Glutamatergic neuron (in vitro differentiated cells): ENCODE measurements around the gene CWC15. TPM values are rescaled to one million over a fixed set of nuclear protein-coding genes. Genes with fewer than 3 reads are reported as not detected.
"Not testable (repeated sequence)": the region's sequence is repeated elsewhere in the genome, so short reads cannot be mapped to it uniquely, and the experiment has no call there.

Experiments used
- DNase-seq: peaks from one replicate; pipeline ENCODE4 v3.0.0; 2022
- H3K27ac Mint-ChIP-seq: one replicate; pipeline ENCODE4 v1.8.0; 2020; ENCODE audit warnings: mild to moderate bottlenecking, mixed read lengths, inconsistent platforms; ENCODE audit not compliant: unreplicated experiment
- H3K27me3 Mint-ChIP-seq: one replicate; pipeline ENCODE4 v1.8.0; 2020; ENCODE audit warnings: mild to moderate bottlenecking, moderate library complexity, mixed read lengths, inconsistent platforms; ENCODE audit not compliant: unreplicated experiment
- H3K36me3 Mint-ChIP-seq: one replicate; pipeline ENCODE4 v1.8.0; 2020; ENCODE audit warnings: mild to moderate bottlenecking, mixed read lengths, inconsistent platforms; ENCODE audit not compliant: unreplicated experiment
- H3K4me1 Mint-ChIP-seq: one replicate; pipeline ENCODE4 v1.8.0; 2020; ENCODE audit warnings: mild to moderate bottlenecking, low read depth, mixed read lengths, inconsistent platforms; ENCODE audit not compliant: unreplicated experiment
- H3K4me3 Mint-ChIP-seq: one replicate; pipeline ENCODE4 v1.8.0; 2020; ENCODE audit warnings: mild to moderate bottlenecking, mixed read lengths, inconsistent platforms; ENCODE audit not compliant: unreplicated experiment
- H3K9me3 Mint-ChIP-seq: one replicate; pipeline ENCODE4 v1.8.0; 2020; ENCODE audit warnings: mild to moderate bottlenecking, moderate library complexity, mixed read lengths, inconsistent platforms; ENCODE audit not compliant: unreplicated experiment
- total RNA-seq: library from RNA; stranded (reverse); fragmentation: NEBNext Ultra II Directional; extraction: Animal tissue kit (Norgen Biotek cat#: 25700); gene quantifications from one replicate; pipeline ENCODE4 v1.2.1, GENCODE V29; 2021; ENCODE audit not compliant: unreplicated experiment
- TF ChIP-seq, protein P1 (sequence below): fragments of 200-600 bp; sonication (generic); IDR thresholded peaks from one replicate; pipeline ENCODE4 v1.5.0; 2021; ENCODE audit not compliant: partially characterized antibody, unreplicated experiment

CWC15 gene
- total RNA-seq, 1 donor from 2014 or later, result 65.1 TPM

DNA sequence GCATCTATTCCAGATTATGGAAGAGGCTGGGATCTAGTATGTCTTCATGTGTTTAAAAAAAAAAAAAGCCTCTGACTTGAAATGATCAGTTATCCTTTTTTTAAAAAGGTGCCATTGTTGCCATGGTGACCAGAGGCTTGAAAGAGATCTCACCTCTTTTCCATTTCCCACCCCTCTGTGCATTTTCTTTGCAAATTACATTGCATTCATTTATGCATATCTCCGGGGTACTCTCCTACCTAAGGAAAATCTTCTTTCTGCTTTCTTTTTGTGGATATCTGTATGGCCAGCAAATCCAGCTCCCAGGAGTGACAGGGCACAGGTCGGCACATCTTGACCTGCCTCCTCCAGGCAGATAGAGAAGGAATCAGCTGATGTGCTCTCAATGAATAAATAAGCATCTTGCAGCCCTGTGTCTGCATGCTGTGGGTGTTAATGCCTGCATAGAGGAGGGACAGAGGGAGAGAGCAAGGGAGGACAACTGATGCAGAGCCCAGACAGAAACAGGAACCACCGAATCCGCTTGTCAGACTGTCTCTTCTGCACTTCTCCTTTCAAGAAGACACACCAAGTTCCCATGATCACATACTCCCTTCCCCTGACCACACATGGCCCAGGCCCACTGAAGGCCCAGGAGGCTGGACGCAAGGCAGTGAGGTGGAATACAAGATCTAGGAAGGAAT lies 50.9 kb downstream of the CWC15 start:
- H3K9me3 Mint-ChIP-seq, result peaks cover 3% of the 10 kb centered on the region
- no peaks in the 10 kb centered on the region for H3K36me3 Mint-ChIP-seq
- no peak overlapping the region for H3K4me3 Mint-ChIP-seq
- no peaks in the 10 kb centered on the region for H3K27me3 Mint-ChIP-seq
- H3K27ac Mint-ChIP-seq, result no peak overlapping the region
- TF ChIP-seq, protein P1, sequence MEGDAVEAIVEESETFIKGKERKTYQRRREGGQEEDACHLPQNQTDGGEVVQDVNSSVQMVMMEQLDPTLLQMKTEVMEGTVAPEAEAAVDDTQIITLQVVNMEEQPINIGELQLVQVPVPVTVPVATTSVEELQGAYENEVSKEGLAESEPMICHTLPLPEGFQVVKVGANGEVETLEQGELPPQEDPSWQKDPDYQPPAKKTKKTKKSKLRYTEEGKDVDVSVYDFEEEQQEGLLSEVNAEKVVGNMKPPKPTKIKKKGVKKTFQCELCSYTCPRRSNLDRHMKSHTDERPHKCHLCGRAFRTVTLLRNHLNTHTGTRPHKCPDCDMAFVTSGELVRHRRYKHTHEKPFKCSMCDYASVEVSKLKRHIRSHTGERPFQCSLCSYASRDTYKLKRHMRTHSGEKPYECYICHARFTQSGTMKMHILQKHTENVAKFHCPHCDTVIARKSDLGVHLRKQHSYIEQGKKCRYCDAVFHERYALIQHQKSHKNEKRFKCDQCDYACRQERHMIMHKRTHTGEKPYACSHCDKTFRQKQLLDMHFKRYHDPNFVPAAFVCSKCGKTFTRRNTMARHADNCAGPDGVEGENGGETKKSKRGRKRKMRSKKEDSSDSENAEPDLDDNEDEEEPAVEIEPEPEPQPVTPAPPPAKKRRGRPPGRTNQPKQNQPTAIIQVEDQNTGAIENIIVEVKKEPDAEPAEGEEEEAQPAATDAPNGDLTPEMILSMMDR, result no peak
- DNase-seq, result no peak
- H3K4me1 Mint-ChIP-seq, result peaks cover 12% of the 10 kb centered on the region

DNA sequence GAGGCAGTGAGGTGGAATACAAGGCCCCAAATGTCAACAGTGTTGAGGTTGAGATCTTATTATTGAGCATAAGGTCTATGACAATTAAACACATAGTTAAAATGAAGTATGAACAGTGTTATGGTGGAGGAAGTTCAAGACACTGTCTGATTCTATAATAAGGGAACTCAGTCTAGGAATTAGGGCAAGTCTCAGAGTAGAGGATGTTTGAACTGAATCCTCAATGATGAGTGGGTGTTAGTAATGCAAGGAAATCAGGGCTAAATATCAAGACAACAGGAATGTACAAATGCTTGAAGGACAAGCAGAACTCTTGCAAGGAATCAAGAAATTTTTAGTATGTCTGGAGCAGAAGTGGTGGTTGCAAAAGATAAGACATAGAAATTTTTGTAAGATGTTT lies 53.0 kb downstream of the CWC15 start:
- Mint-ChIP-seq H3K27ac (no peak overlapping the region), H3K27me3 (no peaks in the 10 kb centered on the region), H3K4me1 (peaks cover 8% of the 10 kb centered on the region), H3K4me3 (no peak overlapping the region), H3K9me3 (peaks cover 3% of the 10 kb centered on the region), H3K36me3 (no peaks in the 10 kb centered on the region)
- TF ChIP-seq, protein P1, result no peak
- DNase-seq, result no peak

DNA sequence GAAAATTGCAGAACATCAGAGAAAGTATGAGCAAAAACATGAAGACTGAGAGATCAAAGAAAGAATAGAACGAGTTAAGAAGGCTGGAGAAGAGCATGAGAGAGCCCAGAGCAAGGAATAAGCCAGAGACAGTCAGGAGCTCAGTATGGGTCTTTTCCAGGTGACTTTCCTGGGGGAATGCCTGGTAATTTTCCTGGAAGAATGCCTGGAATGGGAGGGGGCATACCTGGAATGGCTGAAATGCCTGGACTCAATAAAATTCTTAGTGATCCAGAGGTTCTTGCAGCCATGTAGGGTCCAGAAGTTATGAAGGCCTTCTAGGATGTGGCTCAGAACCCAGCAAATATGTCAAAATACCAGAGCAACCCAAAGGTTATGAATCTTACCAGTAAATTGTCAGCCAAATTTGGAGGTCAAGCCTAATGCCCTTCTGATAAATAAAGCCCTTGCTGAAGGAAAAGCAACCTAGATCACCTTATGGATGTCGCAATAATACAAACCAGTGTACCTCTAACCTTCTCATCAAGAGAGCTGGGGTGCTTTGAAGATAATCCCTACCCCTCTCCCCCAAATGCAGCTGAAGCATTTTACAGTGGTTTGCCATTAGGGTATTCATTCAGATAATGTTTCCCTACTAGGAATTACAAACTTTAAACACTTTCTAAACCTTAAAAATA lies 59.5 kb downstream of the CWC15 start:
- not testable (repeated sequence) for H3K4me1 Mint-ChIP-seq, H3K27ac Mint-ChIP-seq, H3K36me3 Mint-ChIP-seq, H3K4me3 Mint-ChIP-seq, H3K27me3 Mint-ChIP-seq, H3K9me3 Mint-ChIP-seq, DNase-seq

DNA sequence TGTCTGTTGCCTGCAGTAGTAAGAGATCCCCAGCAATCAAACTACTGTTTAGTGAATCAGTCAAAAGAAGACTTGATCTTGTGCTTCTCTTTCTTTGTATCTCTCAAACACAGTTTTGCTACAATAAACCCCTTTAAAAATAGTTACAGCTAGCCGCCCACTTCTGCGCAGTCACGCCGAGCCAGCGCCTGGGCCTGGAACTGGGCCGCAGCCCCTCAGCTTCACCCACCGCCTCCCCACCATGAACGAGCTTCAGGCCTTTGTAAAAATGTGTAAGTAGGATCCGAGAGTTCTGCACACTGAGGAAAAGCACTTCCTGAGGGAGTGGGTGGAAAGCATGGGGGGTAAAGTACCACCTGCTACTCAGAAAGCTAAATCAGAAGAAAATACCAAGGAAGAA lies 60.5 kb downstream of the CWC15 start:
- Mint-ChIP-seq H3K4me1 (no peaks in the 10 kb centered on the region), H3K9me3 (no peaks in the 10 kb centered on the region), H3K27me3 (peaks cover 3% of the 10 kb centered on the region), H3K4me3 (no peak overlapping the region), H3K36me3 (no peaks in the 10 kb centered on the region), H3K27ac (no peak overlapping the region)
- TF ChIP-seq, protein P1, result no peak
- DNase-seq, result no peak

Other genes with a start within 250 kb of the CWC15 start
- gene AMOTL1, start 205.2 kb downstream of the CWC15 start, total RNA-seq, result 27.6 TPM
- gene KDM4D, start 153 bp upstream of the CWC15 start, total RNA-seq, result 1.3 TPM
- 1.1 TPM for gene KDM4E, start 51.7 kb upstream of the CWC15 start, total RNA-seq
- gene KDM4F, start 75.9 kb upstream of the CWC15 start, total RNA-seq, result 0.39 TPM
- 45.2 TPM for gene SRSF8, start 93.4 kb upstream of the CWC15 start, total RNA-seq
- gene ENDOD1, start 116.3 kb upstream of the CWC15 start, total RNA-seq, result 1.6 TPM